OCI-LY3 (cell line): ENCODE results near the gene MCU.

Experiments used
- EZH2phosphoT487 ChIP-seq: fragments of 200-600 bp; shearing (Covaris generic); IDR thresholded peaks from 2 replicates; pipeline ENCODE4 v1.6.1; 2018; ENCODE audit warnings: antibody characterized with exemption, mixed run types, low read depth
- TF ChIP-seq, protein P1 (sequence below): fragments of 200-600, 300-600 bp; sonication (generic); IDR thresholded peaks from 2 replicates; pipeline ENCODE4 v1.5.1; 2014; ENCODE audit warnings: antibody characterized with exemption, low read length, low read depth

DNA sequence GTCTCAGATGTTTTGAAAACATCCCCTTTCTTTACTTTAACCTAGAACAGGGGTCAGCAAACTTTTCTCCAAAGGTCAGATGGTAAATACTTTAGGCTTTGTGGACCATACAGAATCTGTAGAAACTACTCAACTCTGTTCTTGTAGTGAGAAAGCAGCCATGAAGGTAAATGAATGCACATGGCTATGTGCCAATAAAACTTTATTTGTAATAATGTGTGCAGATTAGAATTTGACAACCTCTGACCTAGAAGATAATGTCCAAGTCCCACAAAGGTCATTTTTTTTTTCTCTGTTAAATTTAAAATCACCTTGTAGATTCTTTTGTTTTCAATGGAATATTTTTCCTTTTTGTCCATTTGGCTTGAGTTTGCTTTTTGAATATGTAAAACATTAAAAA, 218.8 kb downstream of the MCU start:
- TF ChIP-seq, protein P1, sequence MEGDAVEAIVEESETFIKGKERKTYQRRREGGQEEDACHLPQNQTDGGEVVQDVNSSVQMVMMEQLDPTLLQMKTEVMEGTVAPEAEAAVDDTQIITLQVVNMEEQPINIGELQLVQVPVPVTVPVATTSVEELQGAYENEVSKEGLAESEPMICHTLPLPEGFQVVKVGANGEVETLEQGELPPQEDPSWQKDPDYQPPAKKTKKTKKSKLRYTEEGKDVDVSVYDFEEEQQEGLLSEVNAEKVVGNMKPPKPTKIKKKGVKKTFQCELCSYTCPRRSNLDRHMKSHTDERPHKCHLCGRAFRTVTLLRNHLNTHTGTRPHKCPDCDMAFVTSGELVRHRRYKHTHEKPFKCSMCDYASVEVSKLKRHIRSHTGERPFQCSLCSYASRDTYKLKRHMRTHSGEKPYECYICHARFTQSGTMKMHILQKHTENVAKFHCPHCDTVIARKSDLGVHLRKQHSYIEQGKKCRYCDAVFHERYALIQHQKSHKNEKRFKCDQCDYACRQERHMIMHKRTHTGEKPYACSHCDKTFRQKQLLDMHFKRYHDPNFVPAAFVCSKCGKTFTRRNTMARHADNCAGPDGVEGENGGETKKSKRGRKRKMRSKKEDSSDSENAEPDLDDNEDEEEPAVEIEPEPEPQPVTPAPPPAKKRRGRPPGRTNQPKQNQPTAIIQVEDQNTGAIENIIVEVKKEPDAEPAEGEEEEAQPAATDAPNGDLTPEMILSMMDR, result no peak
- TF ChIP-seq EZH2phosphoT487, result no peak
